ENCODE measurements around the gene NCS1. TPM values are rescaled to one million over a fixed set of nuclear protein-coding genes. Genes with fewer than 3 reads are reported as not detected.

NCS1 gene
- total RNA-seq, 1 experiment from 2014 or later: 58.6 TPM

DNA sequence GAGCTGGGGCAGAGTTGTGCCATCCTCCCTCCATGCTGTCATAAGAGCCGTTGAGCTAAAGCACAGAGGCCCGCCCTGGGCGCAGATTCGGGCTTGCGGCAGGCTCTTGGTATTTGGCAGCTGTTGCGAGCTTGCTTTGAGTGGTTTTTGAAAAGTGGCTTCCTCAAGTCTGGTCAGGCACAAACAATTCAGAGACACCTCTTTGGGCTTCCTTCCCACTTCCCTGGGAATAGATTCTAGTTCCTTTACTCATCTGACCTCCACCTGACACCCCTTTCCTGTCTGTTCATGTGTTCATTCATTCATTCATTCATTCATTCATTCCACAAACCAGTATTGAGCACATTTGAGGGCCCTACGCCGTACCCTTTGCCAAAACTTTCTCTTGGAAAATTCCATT, 27.4 kb downstream of the NCS1 start:
- intact Hi-C loops (cut with micrococcal nuclease; ENCODE audit: unreplicated experiment): no loop called here
- BruUV-seq (replicated peaks): no TSS peak
- H3K4me1 ChIP-seq (ENCODE audit: insufficient read depth, low read length, poor library complexity, severe bottlenecking): peaks cover 29% of the 10 kb centered on the region
- TF ChIP-seq EZH2 (IDR thresholded peaks at IDR 0.05; ENCODE audit: borderline replicate concordance, low read depth, low read length, poor library complexity, severe bottlenecking) (no peak), CTCF (conservative IDR thresholded peaks at IDR 0.05; ENCODE audit: low read depth, low read length) (no peak)
- no peaks in the 10 kb centered on the region for H3K9me3 ChIP-seq (ENCODE audit: low read depth, low read length, poor library complexity, severe bottlenecking)
- ChIA-PET POLR2A (ENCODE audit: low non-redundant PET) (interaction anchor here (0.6 kb wide), 1 partner anchor 9 kb away, joined by 3 read pairs; no protein-coding TSS in a partner anchor), CTCF (no interaction called here)
- no peaks in the 10 kb centered on the region for H3K36me3 ChIP-seq (ENCODE audit: insufficient read depth, low read length, poor library complexity, severe bottlenecking)
- no peak for DNase-seq (ENCODE audit: low spot score)
- H3K27ac ChIP-seq (ENCODE audit: low read depth, low read length, poor library complexity, severe bottlenecking): no peak overlapping the region
- no peaks in the 10 kb centered on the region for H3K27me3 ChIP-seq (replicated peaks; ENCODE audit: insufficient read depth, low read depth, low read length, poor library complexity)
- no peak overlapping the region for H3K4me3 ChIP-seq (ENCODE audit: low read depth, low read length, poor library complexity, severe bottlenecking)

GRCh38 chr9:130200038-130200849, 28.0 kb downstream of the NCS1 start:
- H3K4me3 ChIP-seq (ENCODE audit: low read depth, low read length, poor library complexity, severe bottlenecking): no peak overlapping the region
- no TSS peak for BruUV-seq (replicated peaks)
- intact Hi-C loops (cut with micrococcal nuclease; ENCODE audit: unreplicated experiment): no loop called here
- H3K27me3 ChIP-seq (replicated peaks; ENCODE audit: insufficient read depth, low read depth, low read length, poor library complexity): no peaks in the 10 kb centered on the region
- no peak for DNase-seq (ENCODE audit: low spot score)
- ChIA-PET CTCF (no interaction called here), POLR2A (ENCODE audit: low non-redundant PET) (no interaction called here)
- no peaks in the 10 kb centered on the region for H3K9me3 ChIP-seq (ENCODE audit: low read depth, low read length, poor library complexity, severe bottlenecking)
- TF ChIP-seq CTCF (conservative IDR thresholded peaks at IDR 0.05; ENCODE audit: low read depth, low read length) (no peak), EZH2 (IDR thresholded peaks at IDR 0.05; ENCODE audit: borderline replicate concordance, low read depth, low read length, poor library complexity, severe bottlenecking) (no peak)
- H3K27ac ChIP-seq (ENCODE audit: low read depth, low read length, poor library complexity, severe bottlenecking): peak overlapping the region; percentile 25
- no peaks in the 10 kb centered on the region for H3K36me3 ChIP-seq (ENCODE audit: insufficient read depth, low read length, poor library complexity, severe bottlenecking)
- peaks cover 27% of the 10 kb centered on the region for H3K4me1 ChIP-seq (ENCODE audit: insufficient read depth, low read length, poor library complexity, severe bottlenecking)

GRCh38 chr9:130201399-130201873, 29.2 kb downstream of the NCS1 start:
- intact Hi-C loops (cut with micrococcal nuclease; ENCODE audit: unreplicated experiment): no loop called here
- no peaks in the 10 kb centered on the region for H3K36me3 ChIP-seq (ENCODE audit: insufficient read depth, low read length, poor library complexity, severe bottlenecking)
- no peak for TF ChIP-seq CTCF (conservative IDR thresholded peaks at IDR 0.05; ENCODE audit: low read depth, low read length)
- no peak for TF ChIP-seq EZH2 (IDR thresholded peaks at IDR 0.05; ENCODE audit: borderline replicate concordance, low read depth, low read length, poor library complexity, severe bottlenecking)
- no peaks in the 10 kb centered on the region for H3K27me3 ChIP-seq (replicated peaks; ENCODE audit: insufficient read depth, low read depth, low read length, poor library complexity)
- CTCF ChIA-PET: no interaction called here
- H3K4me3 ChIP-seq (ENCODE audit: low read depth, low read length, poor library complexity, severe bottlenecking): no peak overlapping the region
- no peaks in the 10 kb centered on the region for H3K9me3 ChIP-seq (ENCODE audit: low read depth, low read length, poor library complexity, severe bottlenecking)
- POLR2A ChIA-PET (ENCODE audit: low non-redundant PET): no interaction called here
- H3K4me1 ChIP-seq (ENCODE audit: insufficient read depth, low read length, poor library complexity, severe bottlenecking): peaks cover 15% of the 10 kb centered on the region
- no peak overlapping the region for H3K27ac ChIP-seq (ENCODE audit: low read depth, low read length, poor library complexity, severe bottlenecking)
- no peak for DNase-seq (ENCODE audit: low spot score)
- BruUV-seq (replicated peaks): no TSS peak
